Body of pancreas (tissue), 4 donors: ENCODE results near the gene UBN1. TPM values are rescaled to one million over a fixed set of nuclear protein-coding genes. Genes with fewer than 3 reads are reported as not detected.

Experiments used
- ATAC-seq: fragments of 150-250 bp; one replicate; pipeline ENCODE4 v1.9.1; 2016
- DNase-seq, 4 donors: peaks; one replicate each; pipeline ENCODE4 v3.0.0-alpha.2; 2019
- H3K27ac ChIP-seq, 4 donors: fragments of 200-600 bp; sonication (generic); 1 replicate in 3 of 4; 2 replicates in 1 of 4; pipeline versions ENCODE4 v1.5.1 to v1.6.1; 2016 to 2019; ENCODE audit warnings: mild to moderate bottlenecking in 1 of 4, mixed read lengths in 1 of 4, moderate library complexity in 1 of 4
- H3K27me3 ChIP-seq, 2 donors: fragments of 200-600 bp; sonication (generic); one replicate each; pipeline ENCODE4 v1.6.0; 2016; ENCODE audit warnings: mild to moderate bottlenecking in 1 of 2
- H3K36me3 ChIP-seq, 2 donors: fragments of 200-600 bp; sonication (generic); replicated peaks in 1 of 2; 2 replicates each; pipeline ENCODE4 v1.5.1; 2016; ENCODE audit warnings: low read depth in 2 of 2; ENCODE audit not compliant: insufficient read depth in 1 of 2
- H3K4me1 ChIP-seq: fragments of 200-600 bp; sonication (generic); one replicate; pipeline ENCODE4 v1.6.0; 2016
- H3K4me3 ChIP-seq, 2 donors: fragments of 200-600 bp; sonication (generic); 1 replicate in 1 of 2; 2 replicates in 1 of 2; pipeline ENCODE4 v1.5.1; 2016 to 2019
- H3K9me3 ChIP-seq, 3 donors: fragments of 200-600 bp; sonication (generic); 1 replicate in 2 of 3; 2 replicates in 1 of 3; pipeline ENCODE4 v1.5.1; 2016
- CTCF ChIP-seq, 7 experiments: fragments of 450-650 bp in 4 of 7; fragments of 200-600 bp in 3 of 7; sonication (generic) in 3 of 7; IDR thresholded peaks; one replicate each; pipeline ENCODE4 v1.5.1; 2016 to 2019; ENCODE audit warnings: antibody characterized with exemption in 7 of 7
- POLR2A ChIP-seq, 3 donors: fragments of 450-650 bp; IDR thresholded peaks; one replicate each; pipeline ENCODE4 v1.6.1; 2016; ENCODE audit warnings: antibody characterized with exemption in 3 of 3, mild to moderate bottlenecking in 2 of 3
- WGBS, 2 donors: methylation state at CpG; one replicate each; pipeline ENCODE4 v1.1.5; 2017; 5-methylcytosine and 5-hydroxymethylcytosine counted together
- intact Hi-C: fragments of 100-400 bp; cut with DNase I; formaldehyde crosslinking; loops from one replicate; pipeline ENCODE4 v1.15.1; 2023
- total RNA-seq, 2 donors: library from RNA; depleted of rRNA; stranded (reverse); fragments of >200 nt; gene quantifications; one replicate each; pipeline ENCODE4 v1.1.0, GENCODE V29; 2016

Gene UBN1
- total RNA-seq, 2 donors from 2014 or later: 20.8 to 41.2 TPM

- Histone ChIP-seq H3K36me3 (peaks cover 2 to 8% of the 10 kb centered on the region in 2 donors), H3K27me3 (no peaks in the 10 kb centered on the region), H3K9me3 (no peaks in the 10 kb centered on the region), H3K27ac (peak overlapping the region in 3 of 4 donors; percentile 44 to 64 (median 63)), H3K4me1 (peaks cover 39% of the 10 kb centered on the region), H3K4me3 (no peak overlapping the region)
- TF ChIP-seq CTCF (IDR thresholded peaks at IDR 0.05) (no peak), POLR2A (IDR thresholded peaks at IDR 0.05) (no peak)
- intact Hi-C loops: no loop called here
- DNase-seq (peak; percentile 49 to 80 (median 70)), ATAC-seq (peak; percentile 74)
- 39 to 45% methylated on average over 13 of the region's 13 CpGs for WGBS, 2 donors
Observed at GRCh38 chr16:4869147-4869805, 22.0 kb downstream of the UBN1 start.

DNA sequence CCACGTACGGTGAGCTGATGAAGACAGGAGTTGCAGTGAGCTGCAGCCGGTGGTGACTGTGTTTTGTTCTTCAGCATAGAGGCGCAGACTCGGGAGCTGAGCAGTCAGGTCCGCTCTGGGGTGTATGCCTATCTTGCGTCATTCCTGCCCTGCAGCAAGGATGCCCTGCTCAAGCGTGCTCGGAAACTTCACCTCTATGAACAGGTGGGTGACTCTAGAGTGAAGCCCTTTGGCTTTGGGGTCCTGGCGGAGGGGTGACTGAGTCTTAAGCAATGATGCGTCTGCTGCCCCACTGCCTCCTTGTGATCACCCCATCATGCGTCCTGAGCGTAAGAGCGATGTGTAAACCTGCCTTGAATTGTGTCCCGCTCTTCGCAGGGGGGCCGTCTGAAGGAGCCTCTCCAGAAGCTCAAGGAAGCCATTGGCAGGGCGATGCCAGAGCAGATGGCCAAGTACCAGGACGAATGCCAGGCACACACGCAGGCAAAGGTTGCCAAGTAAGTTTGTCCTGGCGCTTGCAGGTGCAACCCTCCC is 22.9 kb downstream of the UBN1 start:
- H3K4me1 ChIP-seq: peaks cover 39% of the 10 kb centered on the region
- 78 to 87% methylated on average over 15 to 20 of the region's 21 CpGs for WGBS, 2 donors
- DNase-seq (peak in 2 of 4 donors; percentile 43 to 62), ATAC-seq (no peak)
- H3K9me3 ChIP-seq: no peaks in the 10 kb centered on the region
- no peaks in the 10 kb centered on the region for H3K27me3 ChIP-seq
- TF ChIP-seq POLR2A (IDR thresholded peaks at IDR 0.05): no peak
- no peak for TF ChIP-seq CTCF (IDR thresholded peaks at IDR 0.05)
- H3K27ac ChIP-seq: peak overlapping the region in 3 of 4 donors; percentile 44 to 64 (median 63)
- no peak overlapping the region for H3K4me3 ChIP-seq
- peaks cover 11 to 15% of the 10 kb centered on the region in 2 donors for H3K36me3 ChIP-seq
- intact Hi-C loops: no loop called here

GRCh38 chr16:4871071-4871470 is 23.8 kb downstream of the UBN1 start:
- Histone ChIP-seq H3K36me3 (peaks cover 12 to 20% of the 10 kb centered on the region in 2 donors), H3K9me3 (no peaks in the 10 kb centered on the region), H3K4me1 (peaks cover 39% of the 10 kb centered on the region), H3K27ac (no peak overlapping the region), H3K4me3 (no peak overlapping the region), H3K27me3 (no peaks in the 10 kb centered on the region)
- DNase-seq (no peak), ATAC-seq (no peak)
- intact Hi-C loops: no loop called here
- 81 to 85% methylated on average over 4 of the region's 4 CpGs for WGBS, 2 donors
- TF ChIP-seq POLR2A (IDR thresholded peaks at IDR 0.05) (no peak), CTCF (IDR thresholded peaks at IDR 0.05) (no peak)

GRCh38 chr16:4873091-4873490 is 25.8 kb downstream of the UBN1 start:
- intact Hi-C loops: no loop called here
- H3K4me3 ChIP-seq: no peak overlapping the region
- no peak for ATAC-seq
- H3K9me3 ChIP-seq: no peaks in the 10 kb centered on the region
- H3K36me3 ChIP-seq: peaks cover 22 to 32% of the 10 kb centered on the region in 2 donors
- H3K27ac ChIP-seq: no peak overlapping the region
- H3K4me1 ChIP-seq: peaks cover 26% of the 10 kb centered on the region
- TF ChIP-seq CTCF (IDR thresholded peaks at IDR 0.05) (no peak), POLR2A (IDR thresholded peaks at IDR 0.05) (no peak)
- H3K27me3 ChIP-seq: no peaks in the 10 kb centered on the region
- 78 to 87% methylated on average over 3 of the region's 3 CpGs for WGBS, 2 donors
- no peak for DNase-seq

GRCh38 chr16:4874666-4875065 is 27.4 kb downstream of the UBN1 start:
- peaks cover 10% of the 10 kb centered on the region for H3K4me1 ChIP-seq
- H3K27me3 ChIP-seq: no peaks in the 10 kb centered on the region
- TF ChIP-seq POLR2A (IDR thresholded peaks at IDR 0.05) (no peak), CTCF (IDR thresholded peaks at IDR 0.05) (no peak)
- intact Hi-C loops: no loop called here
- H3K4me3 ChIP-seq: no peak overlapping the region
- ATAC-seq (no peak), DNase-seq (peak in 1 of 4 donors; percentile 4)
- no peak overlapping the region for H3K27ac ChIP-seq
- 89 to 94% methylated on average over 8 of the region's 8 CpGs for WGBS, 2 donors
- H3K36me3 ChIP-seq: peaks cover 22 to 38% of the 10 kb centered on the region in 2 donors
- no peaks in the 10 kb centered on the region for H3K9me3 ChIP-seq
